GF-D8 (cell line): ENCODE data around the gene RAMACL.

Source experiments
- DNase-seq: peaks from one replicate; lab custom pipeline; 2025; lab: John Stamatoyannopoulos, UW

Gene RAMACL

DNA sequence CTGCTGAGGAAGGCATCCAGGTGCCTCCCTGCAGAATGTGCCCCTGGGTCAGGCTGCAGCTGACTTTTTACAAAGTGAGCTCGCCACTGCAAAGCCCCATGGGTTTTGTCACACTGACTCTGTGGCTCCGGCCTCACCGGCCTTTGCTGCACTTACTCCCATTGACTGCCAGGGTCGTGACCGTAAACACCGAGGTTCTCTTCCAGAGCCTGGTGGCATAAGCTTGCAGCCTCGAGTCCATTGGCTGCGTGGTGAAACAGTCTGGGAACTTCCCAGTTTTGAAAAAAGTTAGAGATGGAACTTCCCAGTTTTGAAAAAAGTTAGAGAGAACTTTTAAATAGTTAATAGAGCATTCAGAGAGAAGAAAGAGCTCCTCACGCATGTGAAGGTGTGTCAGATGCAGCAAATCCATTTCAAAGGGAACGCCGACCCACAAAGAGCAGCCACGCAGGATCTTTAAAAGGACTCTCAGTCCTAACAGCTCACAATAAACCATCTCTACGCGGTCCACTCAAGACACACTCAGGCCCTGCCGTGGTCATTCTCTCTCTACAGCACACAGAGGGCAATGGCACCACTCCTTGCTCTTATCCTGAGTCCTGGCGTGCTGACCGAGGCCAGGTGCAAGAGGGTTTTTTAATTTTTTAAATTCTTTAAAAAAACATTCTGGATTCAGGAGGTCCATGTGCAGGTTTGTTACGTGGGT lies 12.8 kb downstream of the RAMACL start:
- DNase-seq, result no peak

DNA sequence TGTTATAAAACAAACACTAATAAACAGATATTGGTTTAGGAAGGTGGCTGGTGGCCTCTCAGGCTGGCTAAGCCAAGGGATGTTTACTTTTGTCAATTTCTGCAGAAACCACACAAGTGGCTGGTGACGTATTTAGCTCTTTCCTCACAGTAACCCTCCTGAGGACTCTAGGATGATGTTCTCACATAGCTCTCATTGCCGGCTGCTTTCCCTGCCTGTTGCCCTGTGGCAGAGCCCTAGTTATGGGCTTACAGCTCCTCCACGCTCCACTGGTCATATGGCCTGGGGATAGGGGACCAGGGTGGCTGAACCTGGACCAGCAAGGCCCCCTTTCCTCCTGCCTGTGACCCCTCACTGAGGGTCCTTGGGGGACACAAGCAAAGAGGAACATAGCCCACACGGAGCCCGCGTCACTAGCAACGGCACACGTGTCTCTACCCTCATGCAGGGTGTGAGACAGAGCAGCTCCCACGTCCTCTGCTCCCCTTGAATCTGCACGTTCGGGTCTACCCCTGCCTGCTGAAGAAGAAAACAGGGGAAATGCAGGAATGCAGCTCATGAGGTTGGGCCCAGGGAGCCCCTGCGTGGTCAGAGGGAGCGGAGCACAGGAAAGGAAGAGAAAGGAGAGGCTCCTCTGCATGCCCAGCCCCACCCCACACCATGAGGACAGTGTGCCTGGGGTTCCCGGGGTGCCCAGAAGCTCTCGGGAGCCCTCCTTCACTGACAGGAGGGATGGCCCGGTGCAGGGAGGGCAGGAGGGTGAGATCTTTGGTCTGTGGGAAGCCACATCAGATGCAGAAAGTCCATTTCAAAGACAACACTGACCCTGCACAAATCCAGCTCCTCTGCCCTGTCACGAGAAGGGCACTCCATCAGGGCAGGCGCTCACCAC lies 13.9 kb downstream of the RAMACL start:
- no peak for DNase-seq

DNA sequence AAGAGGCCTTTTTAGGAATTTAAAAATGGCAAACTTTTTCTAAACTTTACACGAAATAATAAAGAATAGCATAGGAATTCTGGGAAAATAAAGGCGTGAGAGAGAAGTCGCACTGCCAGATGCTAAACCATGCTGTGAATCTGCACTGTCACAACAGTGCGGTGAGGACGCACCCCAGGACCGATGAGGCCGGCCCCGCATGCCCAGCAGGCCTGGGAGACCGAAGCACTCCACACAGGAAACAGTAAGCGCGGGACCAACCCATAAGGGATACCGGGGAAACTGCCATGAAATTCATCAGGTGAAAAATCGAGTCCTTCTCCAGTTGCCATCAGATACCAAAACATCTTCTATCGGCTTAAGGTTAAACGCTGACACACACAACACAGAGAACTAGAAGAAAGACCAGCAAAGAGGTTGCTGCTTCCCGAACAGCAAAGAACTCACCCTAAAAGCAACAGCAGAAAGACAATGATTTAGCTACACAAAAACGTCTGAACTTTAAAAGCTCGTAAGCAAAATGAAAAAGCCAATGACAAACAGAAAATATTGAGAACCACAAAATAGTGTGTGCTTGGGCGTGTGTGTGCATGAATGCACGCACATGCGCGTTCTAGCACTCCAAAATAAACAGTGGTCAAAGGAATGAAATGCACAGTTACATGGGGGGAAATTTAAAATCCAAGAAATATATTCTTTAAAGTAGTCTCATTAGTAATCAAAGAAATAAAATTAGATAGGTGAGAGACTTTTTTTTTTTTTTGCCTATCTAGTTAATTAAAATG lies 15.4 kb downstream of the RAMACL start:
- no peak for DNase-seq

DNA sequence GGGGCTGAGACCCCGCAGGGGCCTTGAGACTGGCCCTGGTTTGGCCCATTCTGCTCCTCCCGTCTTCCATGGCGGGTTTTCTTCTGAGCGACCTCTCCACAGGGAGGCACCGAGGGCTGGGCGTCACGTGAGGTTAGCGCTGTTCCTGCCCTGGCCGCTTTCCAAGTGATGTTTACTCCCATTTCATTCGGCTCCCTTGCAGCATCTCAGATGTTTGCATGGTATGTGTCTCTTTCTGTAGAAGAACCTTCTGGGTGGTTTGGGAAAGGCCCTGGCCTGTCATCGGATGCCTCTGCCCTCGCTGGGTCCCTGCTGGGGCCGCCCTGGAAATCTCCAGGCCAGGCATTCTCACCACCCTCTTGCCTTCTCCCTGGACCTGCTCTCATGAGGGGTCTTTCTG lies 17.3 kb downstream of the RAMACL start:
- DNase-seq, result no peak

DNA sequence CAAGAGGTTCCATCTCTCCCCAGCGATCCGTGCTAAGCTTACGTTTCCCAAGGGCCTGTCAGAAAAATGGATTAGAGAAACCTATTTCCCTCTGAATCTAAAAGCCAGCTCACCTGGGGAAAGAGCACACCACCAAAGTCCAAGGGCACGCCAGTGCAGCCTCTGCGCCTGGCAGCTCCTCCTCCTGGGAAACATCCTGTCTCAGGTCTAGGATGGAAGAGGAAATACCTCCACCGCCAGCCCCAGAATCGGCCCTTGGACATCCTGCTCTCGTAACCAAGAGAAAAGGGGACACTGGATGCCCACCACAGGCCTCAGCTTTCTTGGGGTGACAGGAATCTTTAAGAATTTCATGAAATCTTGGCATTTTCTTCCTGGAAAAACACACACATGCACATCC lies 18.7 kb downstream of the RAMACL start:
- DNase-seq, result no peak

DNA sequence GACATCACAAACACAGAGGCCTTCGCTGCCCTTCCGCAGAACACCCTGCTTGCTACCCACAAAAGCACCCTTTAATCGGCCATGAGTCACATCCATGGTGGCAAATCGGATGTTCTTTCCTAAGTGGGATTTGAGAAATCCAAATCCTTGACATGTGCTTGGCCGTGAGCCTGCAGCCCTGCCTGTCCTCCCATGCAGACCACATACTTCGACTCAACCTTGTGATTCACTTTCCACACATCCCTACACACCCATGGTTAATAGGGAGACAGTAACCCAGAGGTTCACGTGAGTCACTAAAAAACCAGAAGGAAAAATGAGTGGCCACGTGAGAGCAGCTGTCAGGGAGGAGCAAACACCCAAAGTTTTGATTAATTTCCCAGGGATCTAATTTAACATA lies 19.4 kb downstream of the RAMACL start:
- no peak for DNase-seq

DNA sequence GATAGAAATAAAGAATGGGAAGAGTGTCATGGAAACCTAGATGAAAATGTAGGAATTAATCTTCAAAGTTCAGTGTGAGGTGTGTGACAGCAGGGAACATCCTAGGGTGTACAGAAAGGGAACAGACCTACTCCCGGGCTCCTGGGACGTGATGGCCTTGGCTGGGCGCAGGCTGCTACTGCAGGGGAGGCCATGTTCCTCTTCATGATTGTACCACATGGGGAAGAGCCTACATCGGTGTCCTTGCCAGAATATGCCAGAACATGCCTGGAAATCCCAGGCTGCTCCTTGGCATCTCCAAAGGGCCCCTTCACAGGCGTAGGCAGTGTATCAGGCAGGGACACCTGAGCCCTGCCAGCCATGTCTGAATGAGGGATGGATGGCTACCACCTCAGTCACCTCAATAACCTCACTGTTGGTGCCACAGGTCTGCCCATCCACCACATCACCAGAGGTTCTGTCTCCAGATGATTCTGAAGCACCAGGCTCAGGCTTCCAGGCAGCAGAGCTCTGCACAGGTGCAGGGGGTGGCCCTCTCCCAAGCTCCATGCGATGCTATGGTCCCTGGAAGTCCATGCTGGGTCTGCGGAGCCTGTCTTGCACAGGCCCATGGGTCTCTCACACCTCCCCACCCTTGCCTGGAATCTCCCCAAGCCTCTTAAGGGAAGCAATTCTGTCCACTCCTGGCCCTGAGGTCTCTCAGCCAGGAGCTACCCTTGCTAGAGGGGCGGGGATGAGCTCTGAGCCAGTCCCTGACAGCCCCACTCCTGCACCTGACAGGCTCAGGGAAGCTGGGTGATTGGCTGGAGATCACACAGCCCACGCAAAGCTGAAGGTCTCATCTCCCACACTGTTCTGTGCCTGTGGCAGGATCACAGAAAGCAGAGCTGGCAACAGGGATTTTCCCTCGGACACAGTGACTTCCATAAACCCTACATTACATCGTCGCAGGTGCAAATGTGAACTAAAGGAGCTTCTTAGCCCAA lies 20.2 kb downstream of the RAMACL start:
- DNase-seq, result no peak

DNA sequence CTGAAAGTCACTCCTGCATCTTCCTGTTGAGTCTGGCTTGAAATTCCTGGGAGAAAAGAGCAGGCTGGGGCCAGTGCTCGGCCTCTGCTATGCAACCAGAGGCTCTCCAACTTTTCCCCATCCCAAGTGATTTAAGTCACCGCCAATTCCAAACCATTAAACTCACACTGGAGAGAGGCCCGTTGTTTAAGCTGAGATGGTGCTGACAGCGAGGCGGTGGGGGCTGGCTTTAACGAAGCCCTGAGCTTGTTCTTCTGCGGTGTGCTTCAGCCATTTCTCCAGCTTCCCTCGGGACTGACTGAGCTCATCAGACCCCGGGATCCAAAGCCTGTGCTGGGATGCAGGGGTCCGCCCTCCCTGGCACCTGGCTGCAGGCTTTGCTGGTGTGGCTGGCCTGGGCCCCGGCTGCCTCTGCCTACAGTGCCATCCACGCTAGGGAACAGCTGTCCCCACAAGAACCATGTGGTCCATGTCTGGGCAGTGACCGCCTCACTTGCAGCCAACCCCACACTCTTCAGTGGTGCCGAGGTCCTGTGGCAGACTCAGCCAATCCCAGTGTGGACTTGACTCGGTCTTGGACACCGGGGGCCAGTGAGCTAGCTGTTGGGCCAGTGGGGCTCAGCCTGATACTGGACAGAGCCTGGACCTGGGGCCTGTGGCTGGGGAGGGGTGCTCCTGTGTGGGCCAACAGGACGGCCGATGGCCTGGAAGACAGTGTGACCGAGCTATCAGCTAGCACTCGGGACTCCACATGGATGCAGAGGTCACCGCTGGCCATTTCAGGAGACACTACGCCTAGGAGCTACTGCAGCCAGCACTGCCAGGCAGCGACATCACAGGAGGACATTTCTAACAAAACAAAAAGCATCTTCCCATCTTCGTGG lies 21.2 kb downstream of the RAMACL start:
- DNase-seq, result no peak

DNA sequence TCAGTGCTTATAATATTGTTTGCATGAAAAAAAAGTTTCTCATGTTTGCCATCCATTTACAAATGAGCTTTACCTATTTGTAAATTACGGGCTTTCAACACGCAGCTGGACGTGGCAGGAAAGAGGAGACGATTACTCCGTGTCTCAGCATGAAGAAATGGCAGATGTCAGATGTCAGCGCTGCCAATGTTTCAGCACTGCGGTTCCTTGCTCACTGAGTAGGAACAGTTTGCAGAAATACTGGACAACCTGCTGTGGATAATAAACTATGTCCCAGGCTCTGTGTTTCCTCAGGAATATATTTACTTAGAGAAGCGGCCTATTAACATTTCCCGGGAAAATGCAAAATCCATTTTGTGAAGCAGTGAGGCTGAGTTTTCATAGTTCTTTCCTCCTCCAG lies 22.7 kb downstream of the RAMACL start:
- DNase-seq, result no peak

DNA sequence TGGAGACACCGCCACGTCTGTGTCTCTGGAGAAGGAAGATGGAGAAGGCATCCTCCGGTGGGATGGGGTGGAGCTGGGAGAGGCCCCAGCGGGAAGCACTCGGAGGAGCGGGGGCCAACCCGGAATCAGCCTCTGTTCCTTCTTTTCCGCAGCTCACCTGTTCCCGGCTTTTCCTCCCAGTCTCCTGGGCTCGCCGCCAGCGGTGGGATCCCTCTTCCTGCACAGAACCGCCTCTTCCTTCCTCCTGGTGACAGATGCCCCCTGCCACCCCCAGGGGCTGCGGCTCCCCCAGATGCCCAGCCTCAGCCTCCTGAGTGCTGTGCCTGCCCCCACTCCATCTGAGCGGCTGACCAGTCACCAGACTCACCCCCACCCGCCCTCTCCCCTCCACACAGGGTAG lies 23.3 kb downstream of the RAMACL start:
- DNase-seq, result no peak

DNA sequence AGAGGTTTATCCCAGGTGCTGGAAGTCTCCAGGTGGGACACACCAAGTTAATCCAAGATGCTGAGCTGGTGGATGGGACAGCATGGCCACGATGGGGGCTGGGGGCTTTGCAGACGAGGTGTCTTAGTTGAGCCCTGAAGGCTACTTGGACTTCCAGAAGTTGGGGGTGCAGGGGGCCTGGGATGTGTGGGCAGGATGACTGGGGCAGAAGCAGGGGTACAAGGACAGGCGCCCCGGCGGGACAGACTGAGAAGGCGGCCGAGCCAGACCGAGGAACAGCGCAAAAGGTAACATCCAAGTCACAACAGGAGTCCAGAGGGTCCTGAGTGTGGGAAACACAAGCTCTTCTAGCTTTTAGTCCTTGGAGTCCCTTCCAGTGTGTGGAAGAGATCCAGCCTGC lies 23.8 kb downstream of the RAMACL start:
- no peak for DNase-seq

DNA sequence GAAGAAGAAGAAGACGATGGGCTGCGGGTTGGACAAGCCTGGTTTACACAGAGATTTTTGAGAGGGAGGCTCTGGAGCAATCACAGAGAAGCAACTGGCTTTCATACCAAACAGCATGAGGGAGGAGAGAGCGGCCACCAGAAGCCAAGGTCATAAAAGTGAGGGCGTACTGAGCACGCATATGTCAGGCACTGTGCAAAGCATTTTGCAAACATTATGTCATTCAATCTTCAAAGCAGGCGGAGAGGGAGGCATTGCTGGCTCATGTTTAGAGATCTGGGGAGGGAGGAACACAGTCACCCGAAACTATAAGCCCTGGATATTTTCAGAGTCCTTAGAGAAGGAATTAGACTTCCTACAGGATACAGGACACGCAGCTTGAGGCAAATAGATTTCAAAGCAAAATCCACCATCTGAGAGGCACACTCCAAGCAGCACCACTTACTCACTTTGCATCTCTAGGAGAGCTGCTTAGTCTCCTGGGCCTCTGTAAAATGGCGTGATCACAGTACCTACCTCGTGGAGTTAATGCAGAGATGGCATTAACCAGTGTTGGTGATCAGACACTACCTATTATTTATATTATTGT lies 24.6 kb downstream of the RAMACL start:
- no peak for DNase-seq

DNA sequence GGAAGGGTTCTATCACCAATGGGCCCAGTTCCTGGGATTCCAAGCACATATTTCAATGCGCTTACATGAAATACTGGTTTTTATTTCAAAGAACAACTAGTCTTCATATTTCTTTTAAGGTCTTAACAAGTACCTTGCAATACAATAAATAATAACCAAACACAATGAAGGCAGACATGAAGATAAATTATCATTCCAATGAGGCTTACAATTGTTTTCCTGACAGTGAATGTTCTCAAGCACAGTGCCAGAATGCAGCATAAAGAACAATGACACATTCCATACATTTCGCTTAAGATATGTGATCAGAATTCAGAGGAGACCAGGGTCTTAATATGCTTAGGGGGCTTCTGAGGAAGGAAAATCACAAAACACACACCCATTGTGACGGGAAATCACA lies 26.3 kb downstream of the RAMACL start:
- DNase-seq, result no peak

DNA sequence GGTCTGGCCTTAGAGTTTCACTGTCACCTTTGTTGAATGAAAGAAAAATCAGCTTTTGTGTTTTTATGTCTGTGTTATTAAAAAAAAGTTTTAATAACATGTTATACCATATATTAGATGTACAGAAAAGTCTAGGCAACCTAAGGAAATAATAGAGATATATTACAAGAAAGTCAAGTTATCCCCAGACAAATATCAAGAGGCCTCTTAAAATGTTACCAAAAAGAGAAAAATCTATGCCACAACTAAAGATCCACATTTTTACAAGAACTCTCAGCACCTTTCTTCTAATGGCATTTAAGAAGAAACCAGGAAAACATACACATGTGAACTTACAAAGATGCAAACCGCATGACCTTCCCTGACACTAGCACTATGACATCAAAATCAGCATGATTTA lies 26.8 kb downstream of the RAMACL start:
- no peak for DNase-seq

DNA sequence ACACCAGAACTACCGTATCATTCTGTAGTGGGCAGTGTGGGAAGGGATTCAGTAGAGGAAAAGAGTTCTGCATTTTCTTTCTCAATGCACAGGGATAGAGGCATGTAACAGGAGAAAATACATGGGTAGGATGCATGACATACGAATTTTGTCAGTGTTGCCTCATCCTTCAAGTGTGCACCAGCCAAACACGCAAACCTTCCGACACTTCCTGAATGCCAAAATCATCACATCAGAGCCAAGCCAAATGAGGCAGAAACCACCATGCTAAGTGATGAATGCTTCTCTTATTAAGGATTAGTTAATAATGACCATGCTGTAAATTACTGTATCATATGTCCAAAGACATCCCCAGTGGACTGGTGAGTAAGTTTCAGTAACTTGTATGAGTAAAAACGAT lies 27.3 kb downstream of the RAMACL start:
- no peak for DNase-seq

DNA sequence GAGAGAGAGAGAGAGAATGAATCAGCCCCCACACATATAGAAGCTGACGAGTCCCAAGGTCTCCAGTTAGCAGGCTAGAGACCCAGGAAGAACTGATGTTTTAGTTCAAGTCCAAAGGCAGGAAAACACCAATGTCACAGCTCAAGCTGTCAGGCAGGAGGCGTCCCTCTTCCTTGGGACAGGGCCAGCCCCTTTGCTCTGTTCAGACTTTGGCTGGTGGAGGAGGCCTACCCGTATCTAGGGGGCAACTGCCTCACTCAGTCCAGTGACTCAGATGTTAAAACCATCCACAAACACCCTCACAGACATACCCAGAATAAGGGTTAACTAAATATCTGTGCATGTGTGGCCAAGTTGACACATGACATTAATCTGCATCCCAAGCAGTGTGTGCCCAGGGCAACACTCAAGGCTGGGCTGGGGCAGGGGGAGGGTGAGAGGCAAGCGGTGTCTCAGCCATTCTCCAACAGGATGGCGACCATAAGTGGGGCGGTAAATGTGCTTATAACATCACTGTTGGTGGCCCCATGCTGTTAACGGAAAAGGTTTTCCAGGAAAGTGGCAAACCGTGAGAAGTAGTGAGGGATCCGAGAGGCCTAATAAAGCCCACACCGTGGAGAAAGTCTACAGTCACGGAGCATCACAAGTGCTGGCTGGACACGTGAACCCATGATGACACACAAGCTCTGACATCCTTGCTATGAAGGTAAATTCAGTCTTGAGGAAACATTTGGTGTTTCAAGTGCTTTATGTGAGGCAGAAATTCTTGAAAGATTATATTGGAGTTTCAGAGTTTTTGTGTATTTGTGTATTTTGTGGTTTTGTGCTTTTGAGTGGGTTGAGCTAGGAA lies 28.1 kb downstream of the RAMACL start:
- no peak for DNase-seq

DNA sequence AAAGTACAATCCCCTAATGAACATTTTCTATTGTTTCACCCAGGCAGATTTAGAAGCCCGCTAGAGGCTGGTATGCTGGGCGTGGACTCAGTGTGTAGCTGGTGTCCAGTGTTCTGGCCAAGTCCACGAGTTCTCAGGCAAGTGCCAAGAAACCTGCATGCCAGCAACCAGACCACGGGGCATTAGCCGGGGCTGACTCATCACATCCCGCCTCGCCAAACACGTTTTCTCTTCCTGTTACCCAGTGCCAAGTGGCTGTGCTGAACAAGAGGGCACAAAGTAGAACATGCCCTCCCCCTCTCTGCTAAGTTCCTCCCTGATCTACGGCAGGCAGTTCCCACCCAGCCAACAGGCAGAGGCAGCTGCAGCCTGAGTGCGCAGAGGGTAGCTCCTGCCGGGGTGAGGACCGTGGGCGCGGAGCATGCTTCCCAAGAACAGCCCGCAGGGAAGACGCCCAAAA lies 29.6 kb downstream of the RAMACL start:
- DNase-seq, result peak; percentile 5

DNA sequence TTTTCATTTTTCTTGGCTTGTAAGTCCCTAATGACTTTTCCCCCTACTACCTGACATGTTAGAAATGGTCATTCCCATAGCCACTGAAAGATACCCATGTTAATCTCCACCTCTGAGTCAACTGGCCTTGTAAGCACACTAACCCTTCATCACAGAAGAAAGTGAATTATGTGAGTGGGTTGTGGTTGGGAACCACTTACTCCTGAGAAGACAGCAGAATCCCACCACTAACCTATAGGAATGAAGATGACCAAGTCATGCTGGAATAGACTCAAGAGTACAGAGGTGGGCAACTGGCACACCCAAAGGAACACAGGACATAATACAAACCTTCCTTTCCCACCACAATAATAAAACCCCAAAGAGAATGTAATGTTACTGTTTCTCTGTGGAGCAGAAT lies 30.1 kb downstream of the RAMACL start:
- DNase-seq, result no peak

DNA sequence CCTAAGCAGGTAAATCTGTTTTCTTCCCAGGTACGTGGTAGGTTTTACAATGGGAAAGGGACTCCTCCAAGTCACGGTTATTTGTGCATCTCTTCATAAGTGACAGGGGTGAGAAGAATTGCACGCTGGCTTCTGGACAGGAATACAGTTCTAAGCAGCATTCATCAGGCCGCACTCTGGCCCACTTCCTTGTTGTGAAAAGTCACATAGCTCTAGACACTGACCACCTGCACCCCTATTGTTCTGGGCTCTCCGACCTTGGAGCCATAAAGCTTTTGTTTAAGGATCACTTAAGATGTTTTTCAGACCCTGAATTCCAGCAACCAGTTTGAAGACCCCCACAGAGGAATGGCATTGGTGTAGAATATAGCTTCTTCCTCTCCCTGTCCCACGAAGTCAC lies 31.4 kb downstream of the RAMACL start:
- no peak for DNase-seq
